ENCODE measurements around the gene DPP10. TPM values are rescaled to one million over a fixed set of nuclear protein-coding genes. Genes with fewer than 3 reads are reported as not detected.
A peak's percentile ranks its signal among the peaks of the same experiment; 100 is the strongest.

DPP10 gene
- total and polyA plus RNA-seq, 2 of the 13 experiments (the other 11 are each of a cell fraction or from before 2014, with no cell fraction given), result 0.95 to 1.7 TPM

DNA sequence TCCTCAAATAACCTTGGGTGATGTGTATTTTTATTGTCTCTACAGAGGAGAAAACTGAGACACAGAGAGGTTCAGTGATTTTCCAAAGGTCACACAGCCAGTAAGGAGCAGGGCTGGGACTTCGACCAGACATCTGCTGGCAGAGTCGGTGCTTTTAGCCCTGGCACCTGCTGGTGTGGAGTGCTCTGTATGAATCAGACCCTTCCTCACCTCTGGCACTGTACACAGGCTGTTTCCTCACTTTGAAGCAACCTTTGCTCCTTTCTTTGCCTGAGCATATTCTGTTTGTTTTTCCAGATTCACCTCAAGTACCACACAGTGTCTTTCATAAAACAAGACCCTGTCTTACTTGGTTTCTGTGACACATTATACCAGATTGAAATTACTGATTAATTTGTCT, 107.9 kb downstream of the DPP10 start (continued):
- TF ChIP-seq KDM5A (IDR thresholded peaks at IDR 0.05; ENCODE audit: borderline replicate concordance, low read length) (no peak), STAG1 (CRISPR knock-in tag; IDR thresholded peaks at IDR 0.05) (no peak; the same call in 1 of the 2 replicates), SMC3 (IDR thresholded peaks at IDR 0.05; ENCODE audit: low read length) (no peak; the same call in 1 of the 2 replicates), SOX5 (CRISPR knock-in tag; IDR thresholded peaks at IDR 0.05; ENCODE audit: borderline replicate concordance) (peak; percentile 26), SIN3A (IDR thresholded peaks at IDR 0.05; ENCODE audit: borderline replicate concordance, low read depth, low read length) (no peak), ZNF205 (CRISPR knock-in tag; IDR thresholded peaks at IDR 0.05) (peak; percentile 75; the same call in 1 of the 2 replicates), MEIS1 (CRISPR knock-in tag; IDR thresholded peaks at IDR 0.05; ENCODE audit: borderline replicate concordance) (no peak), ZNF552 (CRISPR knock-in tag; IDR thresholded peaks at IDR 0.05; ENCODE audit: borderline replicate concordance) (no peak), PHF5A (CRISPR knock-in tag; IDR thresholded peaks at IDR 0.05; ENCODE audit: low read depth, unreplicated experiment) (no peak), CBX5 (CRISPR knock-in tag; IDR thresholded peaks at IDR 0.05; ENCODE audit: borderline replicate concordance) (peak; percentile 63; the same call in 1 of the 2 replicates), ZNF138 (CRISPR knock-in tag; IDR thresholded peaks at IDR 0.05; ENCODE audit: low read depth) (no peak), CBX2 (IDR thresholded peaks at IDR 0.05; ENCODE audit: low read depth, low read length) (no peak), CBX2 (CRISPR knock-in tag; IDR thresholded peaks at IDR 0.05; ENCODE audit: low read depth) (0 out of 2 replicates have a peak, but pooled peaks have one; percentile 60), ARNT2 (CRISPR knock-in tag; IDR thresholded peaks at IDR 0.05; ENCODE audit: low read depth) (no peak), KAT7 (CRISPR knock-in tag; IDR thresholded peaks at IDR 0.05; ENCODE audit: borderline replicate concordance) (no peak), HOXA3 (CRISPR knock-in tag; IDR thresholded peaks at IDR 0.05) (no peak), TAF1 (CRISPR knock-in tag; IDR thresholded peaks at IDR 0.05) (no peak)
- TF ChIP-seq, protein P1, sequence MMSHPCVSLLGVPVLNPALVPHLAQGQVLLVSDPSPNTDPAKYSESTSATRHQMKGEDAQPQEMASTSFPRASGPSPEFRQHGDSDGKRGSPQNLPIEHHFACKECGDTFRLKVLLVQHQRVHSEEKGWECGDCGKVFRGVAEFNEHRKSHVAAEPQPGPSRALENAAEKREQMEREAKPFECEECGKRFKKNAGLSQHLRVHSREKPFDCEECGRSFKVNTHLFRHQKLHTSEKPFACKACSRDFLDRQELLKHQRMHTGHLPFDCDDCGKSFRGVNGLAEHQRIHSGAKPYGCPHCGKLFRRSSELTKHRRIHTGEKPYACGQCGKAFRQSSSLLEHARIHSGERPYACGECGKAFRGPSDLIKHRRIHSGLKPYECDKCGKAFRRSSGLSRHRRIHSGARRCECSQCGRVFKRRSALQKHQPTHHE (CRISPR knock-in tag; IDR thresholded peaks at IDR 0.05; ENCODE audit: borderline replicate concordance), result no peak
- TF ChIP-seq, protein P2, sequence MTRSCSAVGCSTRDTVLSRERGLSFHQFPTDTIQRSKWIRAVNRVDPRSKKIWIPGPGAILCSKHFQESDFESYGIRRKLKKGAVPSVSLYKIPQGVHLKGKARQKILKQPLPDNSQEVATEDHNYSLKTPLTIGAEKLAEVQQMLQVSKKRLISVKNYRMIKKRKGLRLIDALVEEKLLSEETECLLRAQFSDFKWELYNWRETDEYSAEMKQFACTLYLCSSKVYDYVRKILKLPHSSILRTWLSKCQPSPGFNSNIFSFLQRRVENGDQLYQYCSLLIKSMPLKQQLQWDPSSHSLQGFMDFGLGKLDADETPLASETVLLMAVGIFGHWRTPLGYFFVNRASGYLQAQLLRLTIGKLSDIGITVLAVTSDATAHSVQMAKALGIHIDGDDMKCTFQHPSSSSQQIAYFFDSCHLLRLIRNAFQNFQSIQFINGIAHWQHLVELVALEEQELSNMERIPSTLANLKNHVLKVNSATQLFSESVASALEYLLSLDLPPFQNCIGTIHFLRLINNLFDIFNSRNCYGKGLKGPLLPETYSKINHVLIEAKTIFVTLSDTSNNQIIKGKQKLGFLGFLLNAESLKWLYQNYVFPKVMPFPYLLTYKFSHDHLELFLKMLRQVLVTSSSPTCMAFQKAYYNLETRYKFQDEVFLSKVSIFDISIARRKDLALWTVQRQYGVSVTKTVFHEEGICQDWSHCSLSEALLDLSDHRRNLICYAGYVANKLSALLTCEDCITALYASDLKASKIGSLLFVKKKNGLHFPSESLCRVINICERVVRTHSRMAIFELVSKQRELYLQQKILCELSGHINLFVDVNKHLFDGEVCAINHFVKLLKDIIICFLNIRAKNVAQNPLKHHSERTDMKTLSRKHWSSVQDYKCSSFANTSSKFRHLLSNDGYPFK (CRISPR knock-in tag; IDR thresholded peaks at IDR 0.05; ENCODE audit: borderline replicate concordance), result no peak
- TF ChIP-seq, protein P3, sequence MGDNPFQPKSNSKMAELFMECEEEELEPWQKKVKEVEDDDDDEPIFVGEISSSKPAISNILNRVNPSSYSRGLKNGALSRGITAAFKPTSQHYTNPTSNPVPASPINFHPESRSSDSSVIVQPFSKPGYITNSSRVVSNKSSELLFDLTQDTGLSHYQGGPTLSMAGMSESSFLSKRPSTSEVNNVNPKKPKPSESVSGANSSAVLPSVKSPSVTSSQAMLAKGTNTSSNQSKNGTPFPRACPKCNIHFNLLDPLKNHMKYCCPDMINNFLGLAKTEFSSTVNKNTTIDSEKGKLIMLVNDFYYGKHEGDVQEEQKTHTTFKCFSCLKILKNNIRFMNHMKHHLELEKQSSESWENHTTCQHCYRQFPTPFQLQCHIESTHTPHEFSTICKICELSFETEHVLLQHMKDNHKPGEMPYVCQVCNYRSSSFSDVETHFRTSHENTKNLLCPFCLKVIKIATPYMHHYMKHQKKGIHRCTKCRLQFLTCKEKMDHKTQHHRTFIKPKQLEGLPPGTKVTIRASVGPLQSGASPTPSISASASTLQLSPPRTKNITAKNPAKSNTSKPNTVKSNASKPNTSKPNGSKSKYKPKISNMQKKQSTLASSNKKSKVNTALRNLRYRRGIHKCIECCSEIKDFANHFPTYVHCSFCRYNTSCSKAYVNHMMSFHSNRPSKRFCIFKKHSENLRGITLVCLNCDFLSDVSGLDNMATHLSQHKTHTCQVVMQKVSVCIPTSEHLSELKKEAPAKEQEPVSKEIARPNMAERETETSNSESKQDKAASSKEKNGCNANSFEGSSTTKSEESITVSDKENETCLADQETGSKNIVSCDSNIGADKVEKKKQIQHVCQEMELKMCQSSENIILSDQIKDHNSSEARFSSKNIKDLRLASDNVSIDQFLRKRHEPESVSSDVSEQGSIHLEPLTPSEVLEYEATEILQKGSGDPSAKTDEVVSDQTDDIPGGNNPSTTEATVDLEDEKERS (CRISPR knock-in tag; IDR thresholded peaks at IDR 0.05), result 0 out of 2 replicates have a peak, but pooled peaks have one; percentile 82

Measured in HepG2 (cell line).